Upper lobe of right lung (tissue), 1 donor: ENCODE data around the gene CDYL2. TPM values are rescaled to one million over a fixed set of nuclear protein-coding genes. Genes with fewer than 3 reads are reported as not detected.

Source experiments
- ATAC-seq: fragments of 200-7000 bp; cut with Tn5 transposase; one replicate; pipeline ENCODE4 v1.9.1; 2020; ENCODE audit warnings: mild to moderate bottlenecking, moderate library complexity
- DNase-seq: peaks from one replicate; pipeline ENCODE4 v3.0.0-alpha.2; 2020
- H3K27ac ChIP-seq: fragments of 200-600 bp; one replicate; pipeline ENCODE4 v1.8.0; 2022
- H3K27me3 ChIP-seq: fragments of 200-600 bp; one replicate; pipeline ENCODE4 v1.8.0; 2022; ENCODE audit warnings: mild to moderate bottlenecking
- H3K36me3 ChIP-seq: fragments of 200-600 bp; one replicate; pipeline ENCODE4 v1.8.0; 2022
- H3K4me1 ChIP-seq: fragments of 200-600 bp; one replicate; pipeline ENCODE4 v1.8.0; 2022
- H3K4me3 ChIP-seq: fragments of 200-600 bp; one replicate; pipeline ENCODE4 v1.8.0; 2022; ENCODE audit warnings: mild to moderate bottlenecking
- H3K9me3 ChIP-seq: fragments of 200-600 bp; one replicate; pipeline ENCODE4 v1.8.0; 2022
- CTCF ChIP-seq: fragments of 200-600 bp; IDR thresholded peaks from one replicate; pipeline ENCODE4 v1.8.0; 2022; ENCODE audit warnings: antibody characterized with exemption
- intact Hi-C: fragments of 100-400 bp; cut with DNase I; formaldehyde crosslinking; loops from one replicate; pipeline ENCODE4 v1.11.0; 2022
- total RNA-seq: library from RNA; stranded (reverse); fragmentation: NEBNext Ultra II Directional; extraction: Animal tissue kit (Norgen Biotek cat#: 25700); gene quantifications from one replicate; pipeline ENCODE4 v1.2.1, GENCODE V29; 2021
- donor health status: DM: no; HTN: yes; CAD: no; lungs with severe emphysema.

The CDYL2 gene
- total RNA-seq, 1 donor from 2014 or later = 21.0 TPM

GRCh38 chr16:80614908-80615671, 189.3 kb downstream of the CDYL2 start:
- intact Hi-C loops = no loop called here
- H3K27ac ChIP-seq = no peak overlapping the region

DNA sequence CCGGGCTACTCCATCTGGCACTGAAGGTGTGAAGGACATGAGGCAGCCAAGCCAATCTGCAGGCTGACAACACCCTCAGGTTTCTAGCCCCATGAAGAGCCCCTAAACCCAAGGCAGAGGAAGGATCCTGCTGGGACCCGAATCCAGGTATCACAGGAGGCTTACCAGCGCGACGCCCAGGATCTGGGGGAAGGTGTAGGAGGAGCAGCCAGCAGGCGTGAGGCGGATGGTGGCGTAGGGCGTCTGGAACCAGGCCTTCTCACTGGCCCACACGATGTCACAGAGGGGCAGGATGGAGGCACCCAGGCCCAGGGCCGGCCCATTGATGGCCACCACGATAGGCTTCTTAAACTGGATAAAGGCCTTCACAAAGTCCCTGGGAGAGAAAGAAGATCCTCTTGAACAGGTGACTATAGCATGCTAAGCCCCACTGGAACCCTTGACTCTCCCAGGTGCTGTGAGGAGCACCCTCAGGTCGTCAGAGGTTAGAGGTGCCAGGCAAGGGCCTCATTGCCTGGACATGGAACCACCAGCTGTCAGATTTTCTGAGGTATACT, 191.9 kb downstream of the CDYL2 start:
- intact Hi-C loops = no loop called here
- Histone ChIP-seq H3K4me3 (no peak overlapping the region), H3K27ac (no peak overlapping the region), H3K36me3 (no peaks in the 10 kb centered on the region), H3K27me3 (no peaks in the 10 kb centered on the region), H3K9me3 (no peaks in the 10 kb centered on the region), H3K4me1 (no peaks in the 10 kb centered on the region)
- DNase-seq (no peak), ATAC-seq (no peak)
- no peak for TF ChIP-seq CTCF

More at GRCh38 chr16:80614908-80615671, 189.3 kb downstream of the CDYL2 start:
- Histone ChIP-seq H3K4me3 (no peak overlapping the region), H3K9me3 (no peaks in the 10 kb centered on the region), H3K4me1 (no peaks in the 10 kb centered on the region), H3K36me3 (no peaks in the 10 kb centered on the region), H3K27me3 (no peaks in the 10 kb centered on the region)
- ATAC-seq = no peak
- no peak for TF ChIP-seq CTCF
- DNase-seq = no peak

GRCh38 chr16:80611930-80612327, 192.5 kb downstream of the CDYL2 start:
- Histone ChIP-seq H3K36me3 (no peaks in the 10 kb centered on the region), H3K27me3 (no peaks in the 10 kb centered on the region), H3K9me3 (no peaks in the 10 kb centered on the region), H3K27ac (no peak overlapping the region), H3K4me3 (no peak overlapping the region), H3K4me1 (no peaks in the 10 kb centered on the region)
- intact Hi-C loops = no loop called here
- ATAC-seq (no peak), DNase-seq (no peak)
- no peak for TF ChIP-seq CTCF

- H3K9me3 ChIP-seq = no peaks in the 10 kb centered on the region
- ATAC-seq (no peak), DNase-seq (no peak)
- H3K4me1 ChIP-seq = no peaks in the 10 kb centered on the region
- intact Hi-C loops = no loop called here
- H3K27ac ChIP-seq = no peak overlapping the region
- no peak for TF ChIP-seq CTCF
- no peak overlapping the region for H3K4me3 ChIP-seq
- H3K36me3 ChIP-seq = no peaks in the 10 kb centered on the region
- H3K27me3 ChIP-seq = no peaks in the 10 kb centered on the region
Observed at GRCh38 chr16:80611171-80611929, 193.0 kb downstream of the CDYL2 start.

DNA sequence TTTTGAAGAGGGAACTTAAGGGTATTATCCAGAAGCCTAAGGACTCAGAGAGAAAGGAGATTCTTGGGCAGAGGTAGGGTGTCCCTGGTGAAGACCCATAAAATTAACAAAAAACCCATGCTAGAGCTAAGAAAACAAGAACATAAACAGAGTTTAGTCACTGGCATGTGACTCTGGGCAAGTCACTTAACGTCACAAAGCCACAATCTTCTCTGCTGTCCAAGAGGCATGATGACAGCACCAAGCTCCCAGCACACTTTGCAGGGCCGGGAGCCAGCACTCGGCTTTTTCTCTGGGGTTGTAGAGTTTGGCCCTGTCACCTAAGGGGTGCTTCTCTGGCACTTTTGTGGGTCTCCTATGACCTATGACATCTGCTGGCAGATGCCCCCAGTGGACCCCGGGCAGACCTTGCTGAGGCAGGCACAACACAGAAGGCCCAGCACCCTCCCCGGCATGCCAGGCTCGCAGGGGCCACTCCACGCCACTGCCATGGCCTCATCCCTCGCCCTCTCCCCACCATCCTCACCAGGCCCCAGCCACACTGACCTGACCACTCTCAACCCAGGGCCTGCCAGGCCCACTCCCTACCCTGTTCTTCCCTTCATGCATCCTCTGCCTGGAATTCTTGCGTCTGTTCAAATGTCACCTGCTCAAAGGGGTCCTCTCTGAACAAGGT, 193.8 kb downstream of the CDYL2 start:
- no peak for DNase-seq

More for the DNA sequence above, 193.8 kb downstream of the CDYL2 start:
- no peak overlapping the region for H3K4me3 ChIP-seq
- intact Hi-C loops = no loop called here
- H3K4me1 ChIP-seq = no peaks in the 10 kb centered on the region
- H3K36me3 ChIP-seq = no peaks in the 10 kb centered on the region
- no peak overlapping the region for H3K27ac ChIP-seq
- no peak for TF ChIP-seq CTCF
- no peaks in the 10 kb centered on the region for H3K27me3 ChIP-seq
- ATAC-seq = no peak
- no peaks in the 10 kb centered on the region for H3K9me3 ChIP-seq
